HG03439 (cell line): ENCODE results near the gene ALDH7A1.

Experiments
- ATAC-seq: cut with Tn5 transposase; IDR thresholded peaks from one replicate; pipeline ENCODE4 v1.9.1; 2021; ENCODE audit warnings: mild to moderate bottlenecking, moderate library complexity; ENCODE audit not compliant: unreplicated experiment

The ALDH7A1 gene

GRCh38 chr5:126512451-126512850 is 82.6 kb downstream of the ALDH7A1 start:
- ATAC-seq, result no peak

- no peak for ATAC-seq
These were observed 83.1 kb downstream of the ALDH7A1 start for GRCh38 chr5:126511961-126512360.

GRCh38 chr5:126509339-126509738 is 85.7 kb downstream of the ALDH7A1 start:
- ATAC-seq, result no peak

GRCh38 chr5:126508962-126509279 is 86.1 kb downstream of the ALDH7A1 start:
- ATAC-seq, result no peak

GRCh38 chr5:126508251-126508961 is 86.6 kb downstream of the ALDH7A1 start:
- no peak for ATAC-seq

- ATAC-seq, result no peak
These were observed 88.9 kb downstream of the ALDH7A1 start for GRCh38 chr5:126506079-126506478.

GRCh38 chr5:126503602-126504104 is 91.4 kb downstream of the ALDH7A1 start:
- ATAC-seq, result no peak

GRCh38 chr5:126501448-126501847 is 93.6 kb downstream of the ALDH7A1 start:
- no peak for ATAC-seq

GRCh38 chr5:126499853-126500342 is 95.1 kb downstream of the ALDH7A1 start:
- no peak for ATAC-seq

GRCh38 chr5:126499278-126499677 is 95.7 kb downstream of the ALDH7A1 start:
- ATAC-seq, result no peak

GRCh38 chr5:126497506-126497905 is 97.5 kb downstream of the ALDH7A1 start:
- no peak for ATAC-seq

GRCh38 chr5:126494393-126494792 is 100.6 kb downstream of the ALDH7A1 start:
- no peak for ATAC-seq

- no peak for ATAC-seq
These were observed 102.1 kb downstream of the ALDH7A1 start for GRCh38 chr5:126492939-126493338.

- no peak for ATAC-seq
These were observed 104.7 kb downstream of the ALDH7A1 start for GRCh38 chr5:126490167-126490940.

- no peak for ATAC-seq
These were observed 106.5 kb downstream of the ALDH7A1 start for GRCh38 chr5:126488443-126489065.

GRCh38 chr5:126487596-126487995 is 107.4 kb downstream of the ALDH7A1 start:
- ATAC-seq, result no peak

- no peak for ATAC-seq
These were observed 108.7 kb downstream of the ALDH7A1 start for GRCh38 chr5:126486332-126486731.

- no peak for ATAC-seq
These were observed 110.8 kb downstream of the ALDH7A1 start for GRCh38 chr5:126484253-126484652.

GRCh38 chr5:126483156-126483555 is 111.9 kb downstream of the ALDH7A1 start:
- ATAC-seq, result no peak

GRCh38 chr5:126482591-126482990 is 112.4 kb downstream of the ALDH7A1 start:
- ATAC-seq, result no peak

GRCh38 chr5:126481243-126481642 is 113.8 kb downstream of the ALDH7A1 start:
- no peak for ATAC-seq
